ENCODE data around the gene CAPN2.

CAPN2 gene

DNA sequence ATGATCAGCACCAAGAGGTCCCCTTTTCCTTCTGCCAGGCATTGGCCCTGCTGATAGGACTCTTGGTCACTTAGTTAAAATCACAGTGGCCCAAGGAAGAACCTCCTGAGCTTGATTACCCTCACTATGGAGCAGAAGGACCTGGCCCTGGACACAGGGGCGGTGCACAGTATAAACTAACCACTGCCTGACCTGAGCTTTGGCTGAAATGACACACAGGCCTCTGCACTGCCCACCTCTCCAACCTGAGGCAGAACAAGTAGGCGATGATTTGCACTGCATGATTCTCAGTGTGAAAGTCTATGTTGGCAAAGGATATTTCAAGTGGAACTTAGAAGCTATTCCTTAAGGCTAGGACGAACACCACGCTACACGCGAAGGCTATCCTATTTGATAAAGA lies 48.5 kb downstream of the CAPN2 start:
- TF ChIP-seq SIN3A (IDR thresholded peaks at IDR 0.05; ENCODE audit: borderline replicate concordance, insufficient read depth, low read length), result no peak
- no peak for TF ChIP-seq POLR2AphosphoS5 (IDR thresholded peaks at IDR 0.05; ENCODE audit: low read depth, low read length)
- no peak for TF ChIP-seq TAF1 (IDR thresholded peaks at IDR 0.05; ENCODE audit: borderline replicate concordance, insufficient read depth, low read length)
- no peak for TF ChIP-seq FOXP2 (optimal IDR thresholded peaks at IDR 0.05; ENCODE audit: borderline replicate concordance, extremely low read depth, extremely low read length, insufficient read depth)
- TF ChIP-seq, protein P1, sequence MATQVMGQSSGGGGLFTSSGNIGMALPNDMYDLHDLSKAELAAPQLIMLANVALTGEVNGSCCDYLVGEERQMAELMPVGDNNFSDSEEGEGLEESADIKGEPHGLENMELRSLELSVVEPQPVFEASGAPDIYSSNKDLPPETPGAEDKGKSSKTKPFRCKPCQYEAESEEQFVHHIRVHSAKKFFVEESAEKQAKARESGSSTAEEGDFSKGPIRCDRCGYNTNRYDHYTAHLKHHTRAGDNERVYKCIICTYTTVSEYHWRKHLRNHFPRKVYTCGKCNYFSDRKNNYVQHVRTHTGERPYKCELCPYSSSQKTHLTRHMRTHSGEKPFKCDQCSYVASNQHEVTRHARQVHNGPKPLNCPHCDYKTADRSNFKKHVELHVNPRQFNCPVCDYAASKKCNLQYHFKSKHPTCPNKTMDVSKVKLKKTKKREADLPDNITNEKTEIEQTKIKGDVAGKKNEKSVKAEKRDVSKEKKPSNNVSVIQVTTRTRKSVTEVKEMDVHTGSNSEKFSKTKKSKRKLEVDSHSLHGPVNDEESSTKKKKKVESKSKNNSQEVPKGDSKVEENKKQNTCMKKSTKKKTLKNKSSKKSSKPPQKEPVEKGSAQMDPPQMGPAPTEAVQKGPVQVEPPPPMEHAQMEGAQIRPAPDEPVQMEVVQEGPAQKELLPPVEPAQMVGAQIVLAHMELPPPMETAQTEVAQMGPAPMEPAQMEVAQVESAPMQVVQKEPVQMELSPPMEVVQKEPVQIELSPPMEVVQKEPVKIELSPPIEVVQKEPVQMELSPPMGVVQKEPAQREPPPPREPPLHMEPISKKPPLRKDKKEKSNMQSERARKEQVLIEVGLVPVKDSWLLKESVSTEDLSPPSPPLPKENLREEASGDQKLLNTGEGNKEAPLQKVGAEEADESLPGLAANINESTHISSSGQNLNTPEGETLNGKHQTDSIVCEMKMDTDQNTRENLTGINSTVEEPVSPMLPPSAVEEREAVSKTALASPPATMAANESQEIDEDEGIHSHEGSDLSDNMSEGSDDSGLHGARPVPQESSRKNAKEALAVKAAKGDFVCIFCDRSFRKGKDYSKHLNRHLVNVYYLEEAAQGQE (IDR thresholded peaks at IDR 0.05; ENCODE audit: insufficient read depth in 1 of 2, low read depth in 2 of 2, low read length in 2 of 2), result no peak

DNA sequence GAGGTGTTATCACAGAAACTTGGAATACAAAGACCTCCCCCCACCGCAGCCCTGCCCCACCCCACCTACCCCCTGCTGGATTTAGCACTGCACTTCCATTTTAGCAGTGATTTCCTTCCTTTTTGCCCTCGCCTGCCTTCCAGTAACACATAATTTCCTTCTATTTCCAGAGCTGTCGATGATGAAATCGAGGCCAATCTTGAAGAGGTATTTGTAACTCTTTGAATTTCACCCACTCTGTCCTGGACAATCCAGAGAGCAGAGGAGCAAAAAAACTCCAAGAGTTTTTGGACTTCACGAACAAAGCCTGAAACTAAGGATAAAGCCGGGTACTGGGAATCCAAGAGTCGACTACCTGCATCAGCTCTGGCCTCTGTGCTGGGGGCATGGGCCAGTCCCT lies 49.1 kb downstream of the CAPN2 start:
- TF ChIP-seq FOXP2 (optimal IDR thresholded peaks at IDR 0.05; ENCODE audit: borderline replicate concordance, extremely low read depth, extremely low read length, insufficient read depth) (no peak), TAF1 (IDR thresholded peaks at IDR 0.05; ENCODE audit: borderline replicate concordance, insufficient read depth, low read length) (no peak), SIN3A (IDR thresholded peaks at IDR 0.05; ENCODE audit: borderline replicate concordance, insufficient read depth, low read length) (no peak), POLR2AphosphoS5 (IDR thresholded peaks at IDR 0.05; ENCODE audit: low read depth, low read length) (no peak)
- TF ChIP-seq, protein P1 (IDR thresholded peaks at IDR 0.05; ENCODE audit: insufficient read depth in 1 of 2, low read depth in 2 of 2, low read length in 2 of 2), result no peak

DNA sequence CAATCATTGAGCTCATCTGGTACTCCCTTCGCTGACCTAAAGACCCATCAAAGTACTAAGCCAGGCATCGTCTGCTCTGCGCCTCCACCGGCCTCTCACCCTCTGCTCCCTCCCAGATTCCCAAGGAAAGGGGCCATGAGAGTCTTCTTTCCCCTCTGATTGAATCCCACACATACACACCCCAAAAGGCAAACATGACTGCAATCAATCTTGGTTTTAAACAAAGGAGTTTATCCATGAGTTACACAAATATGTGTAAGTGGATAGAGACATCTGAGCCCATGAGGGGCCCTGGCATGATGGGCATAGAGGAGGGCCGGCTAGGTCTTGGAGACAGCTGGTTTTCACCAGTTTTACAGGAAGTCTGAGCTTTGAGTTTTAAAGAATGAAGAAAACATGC lies 50.9 kb downstream of the CAPN2 start:
- TF ChIP-seq, protein P1 (IDR thresholded peaks at IDR 0.05; ENCODE audit: insufficient read depth in 1 of 2, low read depth in 2 of 2, low read length in 2 of 2), result no peak
- TF ChIP-seq POLR2AphosphoS5 (IDR thresholded peaks at IDR 0.05; ENCODE audit: low read depth, low read length) (no peak), FOXP2 (optimal IDR thresholded peaks at IDR 0.05; ENCODE audit: borderline replicate concordance, extremely low read depth, extremely low read length, insufficient read depth) (no peak), TAF1 (IDR thresholded peaks at IDR 0.05; ENCODE audit: borderline replicate concordance, insufficient read depth, low read length) (no peak), SIN3A (IDR thresholded peaks at IDR 0.05; ENCODE audit: borderline replicate concordance, insufficient read depth, low read length) (no peak)

DNA sequence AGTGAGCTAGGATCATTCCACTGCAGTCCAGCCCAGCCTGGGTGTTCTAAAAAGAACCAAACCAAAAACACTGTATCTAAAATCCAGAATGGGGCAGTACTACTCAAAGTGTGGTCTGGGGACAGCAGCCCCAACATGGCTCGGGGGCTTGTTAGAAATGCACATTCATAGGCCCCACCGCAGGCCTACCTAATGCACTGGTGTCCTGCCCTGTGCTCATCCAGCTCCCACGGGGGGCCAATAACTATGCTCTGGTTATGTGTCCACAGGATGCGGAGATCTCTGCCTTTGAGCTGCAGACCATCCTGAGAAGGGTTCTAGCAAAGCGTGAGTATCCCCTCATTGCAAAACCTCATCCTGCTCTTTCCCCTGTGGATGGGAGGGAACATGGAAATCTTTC lies 51.5 kb downstream of the CAPN2 start:
- TF ChIP-seq FOXP2 (optimal IDR thresholded peaks at IDR 0.05; ENCODE audit: borderline replicate concordance, extremely low read depth, extremely low read length, insufficient read depth), result no peak
- TF ChIP-seq TAF1 (IDR thresholded peaks at IDR 0.05; ENCODE audit: borderline replicate concordance, insufficient read depth, low read length), result no peak
- TF ChIP-seq SIN3A (IDR thresholded peaks at IDR 0.05; ENCODE audit: borderline replicate concordance, insufficient read depth, low read length), result no peak
- TF ChIP-seq, protein P1 (IDR thresholded peaks at IDR 0.05; ENCODE audit: insufficient read depth in 1 of 2, low read depth in 2 of 2, low read length in 2 of 2), result no peak
- TF ChIP-seq POLR2AphosphoS5 (IDR thresholded peaks at IDR 0.05; ENCODE audit: low read depth, low read length), result no peak

Measured in PFSK-1 (cell line).